Nephron (organoid): Measurements from ENCODE around the gene FBXL7.

Experiments
- H3K27ac Mint-ChIP-seq, 3 experiments: 2 replicates each; pipeline ENCODE4 v1.8.0; 2020; ENCODE audit warnings: mixed read lengths in 3 of 3, mild to moderate bottlenecking in 2 of 3, moderate library complexity in 1 of 3
- H3K27me3 Mint-ChIP-seq: 2 replicates; pipeline ENCODE4 v1.8.0; 2021; ENCODE audit warnings: low read depth, mild to moderate bottlenecking, moderate library complexity, mixed read lengths
- H3K36me3 Mint-ChIP-seq: 2 replicates; pipeline ENCODE4 v1.8.0; 2020; ENCODE audit warnings: low read depth, mixed read lengths
- H3K4me1 Mint-ChIP-seq: 2 replicates; pipeline ENCODE4 v1.8.0; 2020; ENCODE audit warnings: mixed read lengths
- H3K4me3 Mint-ChIP-seq, 3 experiments: 2 replicates each; pipeline ENCODE4 v1.8.0; 2020; ENCODE audit warnings: mild to moderate bottlenecking in 3 of 3, mixed read lengths in 3 of 3, moderate library complexity in 2 of 3
- H3K9me3 Mint-ChIP-seq: 2 replicates; pipeline ENCODE4 v1.8.0; 2020; ENCODE audit warnings: mixed read lengths
- CTCF ChIP-seq, 3 experiments: fragments of 200-600 bp; sonication (generic); IDR thresholded peaks; one replicate each; pipeline ENCODE4 v1.5.0; 2021; ENCODE audit warnings: antibody characterized with exemption in 3 of 3; ENCODE audit not compliant: unreplicated experiment in 3 of 3

The FBXL7 gene

GRCh38 chr5:15601853-15602252 lies 101.9 kb downstream of the FBXL7 start:
- Mint-ChIP-seq H3K4me3 (no peak overlapping the region), H3K9me3 (no peaks in the 10 kb centered on the region), H3K4me1 (peaks cover 39% of the 10 kb centered on the region), H3K36me3 (peaks cover 15% of the 10 kb centered on the region), H3K27ac (no peak overlapping the region), H3K27me3 (no peaks in the 10 kb centered on the region)
- TF ChIP-seq CTCF (IDR thresholded peaks at IDR 0.05; ENCODE audit: unreplicated experiment in 3 of 3) = no peak

GRCh38 chr5:15604986-15605385 lies 105.0 kb downstream of the FBXL7 start:
- H3K4me1 Mint-ChIP-seq = peaks cover 30% of the 10 kb centered on the region
- H3K36me3 Mint-ChIP-seq = peaks cover 20% of the 10 kb centered on the region
- H3K27ac Mint-ChIP-seq = no peak overlapping the region
- H3K27me3 Mint-ChIP-seq = no peaks in the 10 kb centered on the region
- TF ChIP-seq CTCF (IDR thresholded peaks at IDR 0.05; ENCODE audit: unreplicated experiment in 3 of 3) = no peak
- no peak overlapping the region for H3K4me3 Mint-ChIP-seq
- no peaks in the 10 kb centered on the region for H3K9me3 Mint-ChIP-seq

- TF ChIP-seq CTCF (IDR thresholded peaks at IDR 0.05; ENCODE audit: unreplicated experiment in 3 of 3) = no peak
- Mint-ChIP-seq H3K9me3 (no peaks in the 10 kb centered on the region), H3K36me3 (peaks cover 20% of the 10 kb centered on the region), H3K4me1 (peaks cover 21% of the 10 kb centered on the region), H3K27ac (peak overlapping the region in 1 of 3 experiments; percentile 48), H3K4me3 (no peak overlapping the region), H3K27me3 (no peaks in the 10 kb centered on the region)
Observed at GRCh38 chr5:15606197-15606596, 106.2 kb downstream of the FBXL7 start.

- peaks cover 15% of the 10 kb centered on the region for H3K4me1 Mint-ChIP-seq
- no peak overlapping the region for H3K27ac Mint-ChIP-seq
- no peak overlapping the region for H3K4me3 Mint-ChIP-seq
- H3K36me3 Mint-ChIP-seq = peaks cover 12% of the 10 kb centered on the region
- TF ChIP-seq CTCF (IDR thresholded peaks at IDR 0.05; ENCODE audit: unreplicated experiment in 3 of 3) = no peak
- no peaks in the 10 kb centered on the region for H3K27me3 Mint-ChIP-seq
- no peaks in the 10 kb centered on the region for H3K9me3 Mint-ChIP-seq
Observed at GRCh38 chr5:15607076-15607475, 107.1 kb downstream of the FBXL7 start.

GRCh38 chr5:15609076-15609725 lies 109.2 kb downstream of the FBXL7 start:
- Mint-ChIP-seq H3K9me3 (no peaks in the 10 kb centered on the region), H3K36me3 (peaks cover 10% of the 10 kb centered on the region), H3K4me3 (no peak overlapping the region), H3K27ac (no peak overlapping the region), H3K27me3 (no peaks in the 10 kb centered on the region), H3K4me1 (peaks cover 22% of the 10 kb centered on the region)
- no peak for TF ChIP-seq CTCF (IDR thresholded peaks at IDR 0.05; ENCODE audit: unreplicated experiment in 3 of 3)

- Mint-ChIP-seq H3K27ac (peak overlapping the region in 1 of 3 experiments; percentile 44), H3K4me1 (peaks cover 29% of the 10 kb centered on the region), H3K4me3 (no peak overlapping the region), H3K36me3 (peaks cover 7% of the 10 kb centered on the region), H3K27me3 (no peaks in the 10 kb centered on the region), H3K9me3 (no peaks in the 10 kb centered on the region)
- no peak for TF ChIP-seq CTCF (IDR thresholded peaks at IDR 0.05; ENCODE audit: unreplicated experiment in 3 of 3)
Observed at GRCh38 chr5:15610216-15610615, 110.2 kb downstream of the FBXL7 start.
